NT2/D1 (cell line): Measurements from ENCODE around the gene ATXN1.

Experiments
- YY1 ChIP-seq: IDR thresholded peaks from 2 replicates; pipeline ENCODE4 v1.6.1; 2011; ENCODE audit not compliant: insufficient read length, insufficient read depth
- ZNF274 ChIP-seq: IDR thresholded peaks from 2 replicates; pipeline ENCODE4 v1.6.1; 2011; ENCODE audit warnings: mild to moderate bottlenecking, low read depth, low read length

DNA sequence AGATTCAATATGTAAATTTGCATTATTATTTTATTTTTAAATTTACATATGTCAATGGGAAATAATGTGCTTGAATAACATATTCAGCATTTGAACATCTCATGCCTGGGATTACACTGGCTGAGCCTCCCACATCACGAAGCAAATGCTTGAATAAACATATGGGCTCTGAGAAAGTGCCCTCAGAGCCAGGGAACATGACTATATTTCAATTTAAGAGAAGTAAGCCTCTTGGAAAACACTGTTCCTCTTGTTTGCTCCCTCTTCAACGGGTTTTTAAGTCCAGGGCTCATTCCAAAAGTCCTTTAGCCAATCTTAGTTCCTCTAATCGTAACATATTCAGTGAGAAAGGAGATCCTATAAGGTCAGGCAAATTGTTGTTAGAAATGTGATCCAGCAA, 400.9 kb downstream of the ATXN1 start:
- TF ChIP-seq ZNF274 (no peak), YY1 (no peak)
